GM19043 (cell line): ENCODE data around the gene LRRC74B.
"Not testable (repeated sequence)": the region's sequence is repeated elsewhere in the genome, so short reads cannot be mapped to it uniquely, and the experiment has no call there.

Experiments used
- ATAC-seq: cut with Tn5 transposase; IDR thresholded peaks from one replicate; pipeline ENCODE4 v1.9.1; 2021; ENCODE audit warnings: low read depth; ENCODE audit not compliant: unreplicated experiment

Gene LRRC74B

GRCh38 chr22:21073023-21073422 is 27.3 kb downstream of the LRRC74B start:
- no peak for ATAC-seq

- no peak for ATAC-seq
These were observed 27.7 kb downstream of the LRRC74B start for GRCh38 chr22:21073482-21073881.

GRCh38 chr22:21074102-21074715 is 28.5 kb downstream of the LRRC74B start:
- no peak for ATAC-seq

GRCh38 chr22:21075516-21076138 is 29.9 kb downstream of the LRRC74B start:
- ATAC-seq: no peak

GRCh38 chr22:21076912-21077625 is 31.3 kb downstream of the LRRC74B start:
- no peak for ATAC-seq

GRCh38 chr22:21077884-21078508 is 32.2 kb downstream of the LRRC74B start:
- no peak for ATAC-seq

GRCh38 chr22:21078916-21079315 is 33.2 kb downstream of the LRRC74B start:
- no peak for ATAC-seq

GRCh38 chr22:21079493-21079892 is 33.7 kb downstream of the LRRC74B start:
- ATAC-seq: no peak

GRCh38 chr22:21080435-21081137 is 34.8 kb downstream of the LRRC74B start:
- no peak for ATAC-seq

GRCh38 chr22:21082248-21082647 is 36.5 kb downstream of the LRRC74B start:
- ATAC-seq: no peak

- no peak for ATAC-seq
These were observed 41.4 kb downstream of the LRRC74B start for GRCh38 chr22:21087119-21087518.

GRCh38 chr22:21087926-21088325 is 42.2 kb downstream of the LRRC74B start:
- not testable (repeated sequence) for ATAC-seq

- ATAC-seq: not testable (repeated sequence)
These were observed 45.5 kb downstream of the LRRC74B start for GRCh38 chr22:21091220-21091619.

- no peak for ATAC-seq
These were observed 47.2 kb downstream of the LRRC74B start for GRCh38 chr22:21092797-21093554.

- ATAC-seq: not testable (repeated sequence)
These were observed 47.9 kb downstream of the LRRC74B start for GRCh38 chr22:21093555-21094137.

GRCh38 chr22:21094911-21095772 is 49.4 kb downstream of the LRRC74B start:
- no peak for ATAC-seq

GRCh38 chr22:21095773-21096107 is 50.0 kb downstream of the LRRC74B start:
- no peak for ATAC-seq

GRCh38 chr22:21096878-21097277 is 51.1 kb downstream of the LRRC74B start:
- ATAC-seq: not testable (repeated sequence)
